ENCODE results near the gene DGCR6L.
"Not testable (repeated sequence)": the region's sequence is repeated elsewhere in the genome, so short reads cannot be mapped to it uniquely, and the experiment has no call there.

DGCR6L gene

GRCh38 chr22:20324139-20324516, 4.3 kb upstream of the DGCR6L start:
- peak; percentile 28 for DNase-seq

GRCh38 chr22:20321552-20322211, 1.8 kb upstream of the DGCR6L start:
- DNase-seq: peak; percentile 32

- DNase-seq: peak; percentile 47
Observed at GRCh38 chr22:20320659-20321551, 1.0 kb upstream of the DGCR6L start.

- DNase-seq: peak; percentile 75
Observed at GRCh38 chr22:20319041-20319744, 667 bp downstream of the DGCR6L start.

- DNase-seq: peak; percentile 27
Observed at GRCh38 chr22:20318043-20318688, 1.7 kb downstream of the DGCR6L start.

- peak; percentile 44 for DNase-seq
Observed at GRCh38 chr22:20317402-20318042, 2.3 kb downstream of the DGCR6L start.

GRCh38 chr22:20316844-20317401, 2.9 kb downstream of the DGCR6L start:
- peak; percentile 29 for DNase-seq

- peak; percentile 34 for DNase-seq
Observed at GRCh38 chr22:20316217-20316843, 3.5 kb downstream of the DGCR6L start.

GRCh38 chr22:20315337-20316216, 4.3 kb downstream of the DGCR6L start:
- DNase-seq: peak; percentile 38

- peak; percentile 17 for DNase-seq
Observed at GRCh38 chr22:20314741-20315336, 5.0 kb downstream of the DGCR6L start.

GRCh38 chr22:20314206-20314605, 5.7 kb downstream of the DGCR6L start:
- DNase-seq: peak; percentile 2

- peak; percentile 73 for DNase-seq
Observed at GRCh38 chr22:20313306-20314077, 6.4 kb downstream of the DGCR6L start.

- DNase-seq: peak; percentile 43
Observed at GRCh38 chr22:20312396-20313191, 7.3 kb downstream of the DGCR6L start.

- DNase-seq: peak; percentile 47
Observed at GRCh38 chr22:20311249-20312062, 8.4 kb downstream of the DGCR6L start.

- not testable (repeated sequence) for DNase-seq
Observed at GRCh38 chr22:20310773-20311172, 9.1 kb downstream of the DGCR6L start.

GRCh38 chr22:20310180-20310579, 9.7 kb downstream of the DGCR6L start:
- DNase-seq: not testable (repeated sequence)
